ENCODE measurements around the gene CEP162.
"Not testable (repeated sequence)": the region's sequence is repeated elsewhere in the genome, so short reads cannot be mapped to it uniquely, and the experiment has no call there.

The CEP162 gene

GRCh38 chr6:84089552-84089951 is 137.9 kb downstream of the CEP162 start:
- H3K27ac ChIP-seq = no peak overlapping the region
- TF ChIP-seq CTCF (conservative IDR thresholded peaks at IDR 0.05) (no peak), ZFX (IDR thresholded peaks at IDR 0.05) (no peak)

DNA sequence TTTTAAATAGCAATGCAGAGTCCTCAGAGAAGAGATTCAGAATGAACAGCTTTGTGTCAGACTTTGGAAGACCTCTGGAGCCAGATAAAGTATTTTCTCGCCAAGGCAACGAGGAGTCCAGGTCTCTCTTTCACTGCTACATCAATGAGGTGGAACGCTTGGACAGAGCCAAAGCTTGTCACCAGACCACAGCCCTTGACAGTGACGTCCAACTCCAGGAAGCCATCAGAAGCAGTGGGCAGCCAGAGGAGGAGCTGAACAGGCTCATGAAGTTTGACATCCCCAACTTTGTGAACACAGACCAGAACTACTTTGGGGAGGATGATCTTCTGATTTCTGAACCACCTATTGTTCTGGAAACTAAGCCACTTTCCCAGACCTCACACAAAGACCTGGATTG is 138.4 kb downstream of the CEP162 start:
- TF ChIP-seq CTCF (conservative IDR thresholded peaks at IDR 0.05) (no peak), ZFX (IDR thresholded peaks at IDR 0.05) (no peak)
- no peak overlapping the region for H3K27ac ChIP-seq

- H3K27ac ChIP-seq = no peak overlapping the region
- TF ChIP-seq ZFX (IDR thresholded peaks at IDR 0.05) (no peak), CTCF (conservative IDR thresholded peaks at IDR 0.05) (no peak)
These were observed 140.7 kb downstream of the CEP162 start for GRCh38 chr6:84086545-84087429.

- no peak overlapping the region for H3K27ac ChIP-seq
- TF ChIP-seq CTCF (conservative IDR thresholded peaks at IDR 0.05) (no peak), ZFX (IDR thresholded peaks at IDR 0.05) (no peak)
These were observed 141.4 kb downstream of the CEP162 start for GRCh38 chr6:84086056-84086455.

DNA sequence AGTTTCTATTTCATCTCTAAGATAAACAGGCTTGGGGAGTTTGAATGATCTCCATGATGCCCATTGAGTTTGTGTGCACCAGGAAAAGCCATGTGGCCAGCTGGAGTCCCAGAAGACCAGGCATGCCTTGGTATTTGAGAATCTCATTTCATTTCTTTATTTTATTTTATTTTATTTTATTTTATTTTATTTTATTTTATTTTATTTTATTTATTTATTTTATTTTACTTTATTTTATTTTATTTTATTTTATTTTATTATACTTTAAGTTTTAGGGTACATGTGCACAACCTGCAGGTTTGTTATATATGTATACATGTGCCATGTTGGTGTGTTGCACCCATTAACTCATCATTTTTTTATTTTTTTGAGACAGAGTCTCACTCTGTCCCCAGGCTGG is 142.7 kb downstream of the CEP162 start:
- H3K27ac ChIP-seq = not testable (repeated sequence)

DNA sequence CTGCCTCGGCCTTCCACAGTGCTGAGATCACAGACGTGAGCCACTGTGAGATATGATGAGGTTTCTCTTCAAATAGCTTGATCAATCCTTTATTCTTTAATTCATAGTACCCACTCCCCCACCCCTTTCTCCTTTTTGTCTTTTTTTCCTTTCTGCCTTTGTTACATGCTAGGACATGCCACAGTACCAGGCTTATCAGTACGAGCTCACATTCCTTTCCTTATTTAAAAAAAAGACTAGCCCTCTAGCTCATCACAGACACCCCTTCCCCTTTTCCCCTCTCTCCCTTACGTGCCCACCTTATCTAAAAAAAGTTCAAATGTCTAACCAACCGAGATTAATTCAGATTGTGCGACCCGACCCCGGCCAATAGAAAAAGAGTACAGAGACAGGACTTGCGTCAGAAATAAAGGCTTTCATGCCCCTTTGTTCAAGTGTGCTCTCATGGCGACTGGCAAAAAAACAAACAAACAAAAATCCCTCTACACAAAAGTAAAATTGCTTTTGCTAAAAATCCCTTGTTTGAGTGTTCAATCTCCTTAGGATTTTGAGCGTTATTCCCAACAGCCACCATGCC is 144.7 kb downstream of the CEP162 start:
- no peak overlapping the region for H3K27ac ChIP-seq
- no peak for TF ChIP-seq ZFX (IDR thresholded peaks at IDR 0.05)
- no peak for TF ChIP-seq CTCF (conservative IDR thresholded peaks at IDR 0.05)

DNA sequence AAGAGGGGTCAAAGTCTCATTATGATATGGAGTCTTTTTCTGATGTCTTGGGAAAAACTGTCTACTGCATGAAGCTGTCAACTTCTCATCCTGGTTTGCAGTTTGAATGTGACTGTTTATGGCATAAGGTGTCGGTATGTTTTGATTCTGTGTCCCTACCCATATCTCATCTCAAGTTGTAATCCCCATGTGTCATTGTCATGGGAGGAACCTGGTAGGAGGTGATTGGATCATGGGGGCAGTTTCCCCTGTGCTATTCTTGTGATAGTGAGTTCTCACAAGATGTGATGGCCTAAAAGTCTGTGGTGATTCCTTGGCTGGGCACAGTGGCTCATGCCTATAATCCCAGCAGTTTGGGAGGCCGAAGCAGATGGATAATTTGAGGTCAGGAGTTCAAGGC is 146.2 kb downstream of the CEP162 start:
- no peak overlapping the region for H3K27ac ChIP-seq
- TF ChIP-seq ZFX (IDR thresholded peaks at IDR 0.05) (no peak), CTCF (conservative IDR thresholded peaks at IDR 0.05) (no peak)

All from C4-2B (cell line).